Neural progenitor cell (in vitro differentiated cells): ENCODE results near the gene FOXA2. TPM values are rescaled to one million over a fixed set of nuclear protein-coding genes. Genes with fewer than 3 reads are reported as not detected.

Experiments
- DNase-seq: peaks from one replicate; pipeline ENCODE4 v3.0.0-alpha.2; 2016; ENCODE audit warnings: low spot score
- H2AFZ ChIP-seq: fragments of 200-600 bp; sonication (generic); replicated peaks from 2 replicates; pipeline ENCODE4 v1.6.1; 2016; ENCODE audit warnings: antibody characterized with exemption
- H3F3A ChIP-seq: fragments of 200-600 bp; sonication (generic); 2 replicates; pipeline ENCODE4 v1.6.1; 2016; ENCODE audit warnings: antibody characterized with exemption, low read depth
- H3K27ac ChIP-seq: fragments of 200-600 bp; sonication (generic); 2 replicates; pipeline ENCODE4 v1.5.1; 2016; ENCODE audit warnings: mild to moderate bottlenecking
- H3K27me3 ChIP-seq: fragments of 200-600 bp; sonication (generic); 2 replicates; pipeline ENCODE4 v1.6.1; 2016; ENCODE audit warnings: mild to moderate bottlenecking, moderate library complexity
- H3K36me3 ChIP-seq: fragments of 200-600 bp; sonication (generic); 2 replicates; pipeline ENCODE4 v1.5.1; 2016
- H3K4me1 ChIP-seq: fragments of 200-600 bp; sonication (generic); 2 replicates; pipeline ENCODE4 v1.6.1; 2016; ENCODE audit warnings: mixed run types
- H3K4me2 ChIP-seq: fragments of 200-600 bp; sonication (generic); 2 replicates; pipeline ENCODE4 v1.6.1; 2016
- H3K4me3 ChIP-seq: fragments of 200-600 bp; sonication (generic); 2 replicates; pipeline ENCODE4 v1.5.1; 2016
- H3K79me2 ChIP-seq: fragments of 200-600 bp; sonication (generic); 2 replicates; pipeline ENCODE4 v1.6.1; 2016; ENCODE audit warnings: low read depth
- H3K9ac ChIP-seq: fragments of 200-600 bp; sonication (generic); 2 replicates; pipeline ENCODE4 v1.6.1; 2016
- H3K9me3 ChIP-seq: fragments of 200-600 bp; sonication (generic); 2 replicates; pipeline ENCODE4 v1.5.1; 2016; ENCODE audit warnings: low read depth
- H4K20me1 ChIP-seq: fragments of 200-600 bp; sonication (generic); 2 replicates; pipeline ENCODE4 v1.6.1; 2016; ENCODE audit warnings: low read depth
- H3K27ac Mint-ChIP-seq: 3 replicates; pipeline ENCODE4 v1.8.0; 2021; ENCODE audit warnings: mixed read lengths
- H3K27me3 Mint-ChIP-seq: 2 replicates; pipeline ENCODE4 v1.8.0; 2022; ENCODE audit warnings: low read depth, mild to moderate bottlenecking, inconsistent platforms, moderate library complexity, mixed read lengths; ENCODE audit not compliant: insufficient read depth
- H3K36me3 Mint-ChIP-seq: 3 replicates; pipeline ENCODE4 v1.8.0; 2021; ENCODE audit warnings: mixed read lengths
- H3K4me1 Mint-ChIP-seq: 3 replicates; pipeline ENCODE4 v1.8.0; 2021; ENCODE audit warnings: mixed read lengths
- H3K4me3 Mint-ChIP-seq: 3 replicates; pipeline ENCODE4 v1.8.0; 2021; ENCODE audit warnings: mild to moderate bottlenecking, moderate library complexity, mixed read lengths
- H3K9me3 Mint-ChIP-seq: 3 replicates; pipeline ENCODE4 v1.8.0; 2020; ENCODE audit warnings: mixed read lengths
- EZH2 ChIP-seq: fragments of 200-600 bp; sonication (generic); IDR thresholded peaks from 2 replicates; pipeline ENCODE4 v1.6.1; 2017; ENCODE audit warnings: antibody characterized with exemption, mild to moderate bottlenecking, moderate library complexity
- EZH2phosphoT487 ChIP-seq: fragments of 200-600 bp; sonication (generic); IDR thresholded peaks from 2 replicates; pipeline ENCODE4 v1.6.1; 2017; ENCODE audit warnings: antibody characterized with exemption
- total RNA-seq: library from RNA; depleted of rRNA; stranded (reverse); fragments of >200 nt; gene quantifications from 2 replicates; pipeline ENCODE4 v1.2.3, GENCODE V29; 2015; ENCODE audit warnings: low replicate concordance
- TF ChIP-seq, protein P1 (sequence below): fragments of 200-600 bp; sonication (generic); IDR thresholded peaks from 2 replicates; pipeline ENCODE4 v1.5.1; 2017; ENCODE audit warnings: antibody characterized with exemption, mild to moderate bottlenecking

The FOXA2 gene
- total RNA-seq, 1 donor from 2014 or later, result not detected

DNA sequence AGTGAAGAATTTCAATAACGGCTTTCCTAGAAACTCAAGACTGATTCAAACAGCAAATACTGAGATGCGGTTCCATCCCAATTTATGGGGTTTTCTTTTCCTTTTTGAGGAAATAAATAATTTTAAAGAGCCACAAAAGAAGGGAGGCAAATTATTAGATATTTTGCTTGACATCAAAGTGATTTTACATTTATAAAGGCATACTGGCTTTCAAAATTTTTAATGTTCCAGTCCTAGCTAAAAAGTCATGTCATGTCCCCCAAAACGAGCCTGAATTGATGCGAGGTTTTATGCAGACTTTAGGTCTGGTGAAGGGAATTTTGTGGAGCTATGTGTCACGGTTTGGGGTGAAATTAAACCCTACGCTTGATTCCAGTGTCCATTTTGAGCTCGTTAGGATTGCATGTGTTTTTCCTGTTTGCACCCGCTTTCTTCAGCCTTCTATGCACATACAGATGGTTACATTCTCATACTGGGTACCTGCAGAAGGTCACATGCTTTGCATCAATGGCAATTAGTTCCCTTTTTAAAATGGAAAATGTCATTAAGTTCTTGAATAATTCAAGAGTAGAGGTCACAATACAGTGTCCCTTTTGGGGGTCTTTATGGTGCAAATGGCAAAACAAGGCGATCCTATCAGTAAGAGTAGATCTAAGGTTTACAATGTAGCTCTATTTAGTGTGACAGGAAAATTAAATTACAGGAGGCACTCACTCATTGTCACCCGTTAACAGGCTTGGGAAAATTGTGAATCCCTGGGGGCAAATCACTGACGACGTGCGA, 17.3 kb downstream of the FOXA2 start:
- Mint-ChIP-seq H3K27me3 (peaks cover 86% of the 10 kb centered on the region), H3K9me3 (no peaks in the 10 kb centered on the region), H3K36me3 (no peaks in the 10 kb centered on the region), H3K4me1 (no peaks in the 10 kb centered on the region), H3K4me3 (no peak overlapping the region), H3K27ac (no peak overlapping the region)
- Histone ChIP-seq H3K4me3 (no peak overlapping the region), H3K9ac (no peak overlapping the region), H4K20me1 (peaks cover 88% of the 10 kb centered on the region), H3F3A (peaks cover 65% of the 10 kb centered on the region), H3K36me3 (no peaks in the 10 kb centered on the region), H2AFZ (no peak overlapping the region), H3K79me2 (no peaks in the 10 kb centered on the region), H3K4me2 (peak overlapping the region; percentile 63), H3K4me1 (peaks cover 60% of the 10 kb centered on the region), H3K9me3 (no peaks in the 10 kb centered on the region), H3K27me3 (peaks cover 100% of the 10 kb centered on the region), H3K27ac (no peak overlapping the region)
- TF ChIP-seq EZH2phosphoT487, result peak; percentile 3
- TF ChIP-seq, protein P1, sequence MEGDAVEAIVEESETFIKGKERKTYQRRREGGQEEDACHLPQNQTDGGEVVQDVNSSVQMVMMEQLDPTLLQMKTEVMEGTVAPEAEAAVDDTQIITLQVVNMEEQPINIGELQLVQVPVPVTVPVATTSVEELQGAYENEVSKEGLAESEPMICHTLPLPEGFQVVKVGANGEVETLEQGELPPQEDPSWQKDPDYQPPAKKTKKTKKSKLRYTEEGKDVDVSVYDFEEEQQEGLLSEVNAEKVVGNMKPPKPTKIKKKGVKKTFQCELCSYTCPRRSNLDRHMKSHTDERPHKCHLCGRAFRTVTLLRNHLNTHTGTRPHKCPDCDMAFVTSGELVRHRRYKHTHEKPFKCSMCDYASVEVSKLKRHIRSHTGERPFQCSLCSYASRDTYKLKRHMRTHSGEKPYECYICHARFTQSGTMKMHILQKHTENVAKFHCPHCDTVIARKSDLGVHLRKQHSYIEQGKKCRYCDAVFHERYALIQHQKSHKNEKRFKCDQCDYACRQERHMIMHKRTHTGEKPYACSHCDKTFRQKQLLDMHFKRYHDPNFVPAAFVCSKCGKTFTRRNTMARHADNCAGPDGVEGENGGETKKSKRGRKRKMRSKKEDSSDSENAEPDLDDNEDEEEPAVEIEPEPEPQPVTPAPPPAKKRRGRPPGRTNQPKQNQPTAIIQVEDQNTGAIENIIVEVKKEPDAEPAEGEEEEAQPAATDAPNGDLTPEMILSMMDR, result no peak
- peak; percentile 12 for TF ChIP-seq EZH2
- DNase-seq, result no peak

DNA sequence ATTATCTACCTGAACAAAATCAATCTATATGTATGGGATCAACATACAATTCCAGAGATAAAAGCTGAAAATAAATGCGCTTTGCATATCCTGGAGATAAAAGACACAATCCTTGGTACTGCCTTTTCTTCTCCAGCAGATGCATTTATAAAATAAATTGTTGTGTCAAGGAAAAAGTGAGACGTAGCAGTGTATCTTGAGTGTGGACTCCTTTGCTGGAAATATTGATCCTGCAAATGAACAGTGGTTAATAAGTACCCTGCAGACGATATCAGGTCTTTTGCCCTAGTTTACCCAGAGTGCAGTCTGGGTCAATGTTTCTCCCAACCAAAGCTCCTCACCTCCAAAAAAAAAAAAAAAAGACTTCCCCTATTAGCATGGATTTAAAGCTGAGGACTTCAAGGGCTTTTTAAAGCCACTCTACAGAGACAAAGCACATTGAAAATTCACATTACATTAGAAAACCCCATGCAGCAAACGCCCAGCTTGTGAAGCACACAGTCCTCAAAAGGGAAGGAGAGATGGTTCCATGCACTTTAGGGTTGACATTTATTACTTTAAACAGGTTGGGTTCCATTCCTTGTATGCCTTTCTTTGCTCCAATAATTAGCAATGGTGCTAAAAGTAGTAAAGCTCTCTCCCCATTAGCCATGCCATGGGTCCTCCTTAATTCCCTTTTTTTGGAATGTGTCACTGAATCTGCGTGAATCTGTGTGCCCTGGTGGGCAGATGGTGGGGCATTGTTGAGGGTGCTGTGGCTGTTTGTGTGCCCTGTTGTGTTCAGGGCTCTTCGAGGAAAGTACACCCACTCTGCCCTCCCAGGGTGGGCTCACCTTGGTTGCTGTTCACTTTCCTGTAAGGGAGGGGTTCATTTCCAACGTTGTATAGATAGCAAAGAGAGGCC, 21.1 kb downstream of the FOXA2 start:
- Histone ChIP-seq H3F3A (peaks cover 53% of the 10 kb centered on the region), H3K9ac (no peak overlapping the region), H3K4me2 (peak overlapping the region; percentile 66), H2AFZ (no peak overlapping the region), H3K4me3 (no peak overlapping the region), H3K79me2 (no peaks in the 10 kb centered on the region), H3K27me3 (peaks cover 100% of the 10 kb centered on the region), H3K4me1 (peaks cover 51% of the 10 kb centered on the region), H3K9me3 (no peaks in the 10 kb centered on the region), H3K36me3 (no peaks in the 10 kb centered on the region), H4K20me1 (peaks cover 76% of the 10 kb centered on the region), H3K27ac (no peak overlapping the region)
- H3K9me3 Mint-ChIP-seq, result no peaks in the 10 kb centered on the region
- no peak overlapping the region for H3K4me3 Mint-ChIP-seq
- no peak overlapping the region for H3K27ac Mint-ChIP-seq
- TF ChIP-seq EZH2, result peak; percentile 18
- peak; percentile 21 for TF ChIP-seq EZH2phosphoT487
- TF ChIP-seq, protein P1, result no peak
- peaks cover 4% of the 10 kb centered on the region for H3K4me1 Mint-ChIP-seq
- H3K27me3 Mint-ChIP-seq, result peaks cover 92% of the 10 kb centered on the region
- no peaks in the 10 kb centered on the region for H3K36me3 Mint-ChIP-seq
- DNase-seq, result no peak

DNA sequence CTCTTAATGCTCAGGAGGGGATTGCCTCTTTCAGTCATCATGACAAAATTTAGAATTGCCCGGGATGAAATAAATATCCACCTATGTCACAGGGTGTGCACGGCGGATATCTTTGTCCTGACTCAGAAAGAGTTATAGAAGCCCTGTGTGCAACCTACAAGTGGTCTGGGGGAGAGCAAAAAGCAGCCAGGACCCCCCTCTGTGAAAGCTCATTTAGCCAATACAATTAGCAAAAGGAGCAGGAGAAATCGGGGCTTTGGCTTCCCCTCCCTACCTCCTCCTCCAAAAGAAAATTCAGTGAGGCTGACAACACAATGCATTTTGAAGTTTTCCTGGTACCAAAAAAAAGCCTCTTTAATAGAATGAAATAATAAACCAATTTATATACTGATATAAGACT, 21.8 kb downstream of the FOXA2 start:
- Histone ChIP-seq H3K9ac (no peak overlapping the region), H4K20me1 (peaks cover 69% of the 10 kb centered on the region), H3K36me3 (no peaks in the 10 kb centered on the region), H3K27ac (no peak overlapping the region), H3K4me3 (peak overlapping the region; percentile 25), H3K4me2 (peak overlapping the region; percentile 66), H2AFZ (no peak overlapping the region), H3K4me1 (peaks cover 44% of the 10 kb centered on the region), H3K79me2 (no peaks in the 10 kb centered on the region), H3F3A (peaks cover 46% of the 10 kb centered on the region), H3K27me3 (peaks cover 100% of the 10 kb centered on the region), H3K9me3 (no peaks in the 10 kb centered on the region)
- TF ChIP-seq, protein P1, result no peak
- TF ChIP-seq EZH2phosphoT487 (no peak), EZH2 (no peak)
- Mint-ChIP-seq H3K27ac (no peak overlapping the region), H3K4me3 (no peak overlapping the region), H3K36me3 (no peaks in the 10 kb centered on the region), H3K4me1 (peaks cover 4% of the 10 kb centered on the region), H3K9me3 (no peaks in the 10 kb centered on the region), H3K27me3 (peaks cover 90% of the 10 kb centered on the region)
- peak; percentile 81 for DNase-seq
